HG03558 (cell line): ENCODE results near the gene PDZD2.
"Not testable (repeated sequence)": the region's sequence is repeated elsewhere in the genome, so short reads cannot be mapped to it uniquely, and the experiment has no call there.

Experiments used
- ATAC-seq: cut with Tn5 transposase; IDR thresholded peaks from one replicate; pipeline ENCODE4 v1.9.1; 2021; ENCODE audit warnings: moderate number of reproducible peaks; ENCODE audit not compliant: unreplicated experiment; ENCODE audit errors: extremely low read depth

The PDZD2 gene

GRCh38 chr5:32102254-32102986 lies 463.5 kb downstream of the PDZD2 start:
- ATAC-seq: no peak

- no peak for ATAC-seq
Observed at GRCh38 chr5:32103521-32103920, 464.6 kb downstream of the PDZD2 start.

- no peak for ATAC-seq
Observed at GRCh38 chr5:32107291-32107690, 468.4 kb downstream of the PDZD2 start.

GRCh38 chr5:32108167-32108566 lies 469.2 kb downstream of the PDZD2 start:
- no peak for ATAC-seq

- ATAC-seq: no peak
Observed at GRCh38 chr5:32109236-32109635, 470.3 kb downstream of the PDZD2 start.

GRCh38 chr5:32110111-32110696 lies 471.3 kb downstream of the PDZD2 start:
- no peak for ATAC-seq

- no peak for ATAC-seq
Observed at GRCh38 chr5:32115985-32116384, 477.1 kb downstream of the PDZD2 start.

GRCh38 chr5:32116574-32117313 lies 477.8 kb downstream of the PDZD2 start:
- no peak for ATAC-seq

GRCh38 chr5:32118922-32119321 lies 480.0 kb downstream of the PDZD2 start:
- not testable (repeated sequence) for ATAC-seq

- ATAC-seq: no peak
Observed at GRCh38 chr5:32123058-32123805, 484.3 kb downstream of the PDZD2 start.

- no peak for ATAC-seq
Observed at GRCh38 chr5:32123889-32124676, 485.2 kb downstream of the PDZD2 start.

GRCh38 chr5:32126691-32127090 lies 487.8 kb downstream of the PDZD2 start:
- ATAC-seq: no peak

GRCh38 chr5:32127711-32128110 lies 488.8 kb downstream of the PDZD2 start:
- ATAC-seq: no peak

- no peak for ATAC-seq
Observed at GRCh38 chr5:32129074-32129598, 490.2 kb downstream of the PDZD2 start.

- no peak for ATAC-seq
Observed at GRCh38 chr5:32130865-32131264, 491.9 kb downstream of the PDZD2 start.

- no peak for ATAC-seq
Observed at GRCh38 chr5:32131604-32132003, 492.7 kb downstream of the PDZD2 start.

- no peak for ATAC-seq
Observed at GRCh38 chr5:32132757-32133156, 493.8 kb downstream of the PDZD2 start.

- no peak for ATAC-seq
Observed at GRCh38 chr5:32135086-32135485, 496.2 kb downstream of the PDZD2 start.

- no peak for ATAC-seq
Observed at GRCh38 chr5:32136342-32136741, 497.4 kb downstream of the PDZD2 start.
